Neural cell (in vitro differentiated cells): ENCODE measurements around the gene ISL2.

Experiments
- EP300 ChIP-seq: fragments of 450-650 bp; conservative IDR thresholded peaks from 2 replicates; pipeline ENCODE4 v1.6.1; 2014; ENCODE audit warnings: antibody characterized with exemption, mild to moderate bottlenecking, moderate library complexity; ENCODE audit not compliant: poor library complexity, severe bottlenecking
- RAD21 ChIP-seq: fragments of 450-650 bp; conservative IDR thresholded peaks from 2 replicates; pipeline ENCODE4 v1.6.1; 2014; ENCODE audit warnings: antibody characterized with exemption, mild to moderate bottlenecking, moderate library complexity

GRCh38 chr15:76390571-76390970 is 54.0 kb downstream of the ISL2 start:
- TF ChIP-seq RAD21 (no peak), EP300 (no peak)
